ENCODE results near the gene TWF2.

Gene TWF2

GRCh38 chr3:52195291-52195597, 43.7 kb downstream of the TWF2 start:
- TF ChIP-seq CTCF (IDR thresholded peaks at IDR 0.05; ENCODE audit: insufficient read depth, low read length, poor library complexity, severe bottlenecking): no peak
- no peak for DNase-seq (ENCODE audit: extremely low read depth, insufficient read length)
- 0 out of 2 replicates have a peak, but pooled peaks cover under 1% of the 10 kb centered on the region for H3K36me3 ChIP-seq (ENCODE audit: control insufficient read depth, insufficient read depth, low read length)

GRCh38 chr3:52194485-52195290, 44.3 kb downstream of the TWF2 start:
- no peak for DNase-seq (ENCODE audit: extremely low read depth, insufficient read length)
- TF ChIP-seq CTCF (IDR thresholded peaks at IDR 0.05; ENCODE audit: insufficient read depth, low read length, poor library complexity, severe bottlenecking): no peak
- Histone ChIP-seq H3K27me3 (replicated peaks; ENCODE audit: control insufficient read depth, insufficient read depth, low read length) (no peaks in the 10 kb centered on the region), H3K4me3 (replicated peaks; ENCODE audit: low read depth, low read length) (no peak overlapping the region), H3K36me3 (ENCODE audit: control insufficient read depth, insufficient read depth, low read length) (no peaks in the 10 kb centered on the region)

More at GRCh38 chr3:52195291-52195597, 43.7 kb downstream of the TWF2 start:
- Histone ChIP-seq H3K4me3 (replicated peaks; ENCODE audit: low read depth, low read length) (no peak overlapping the region), H3K27me3 (replicated peaks; ENCODE audit: control insufficient read depth, insufficient read depth, low read length) (no peaks in the 10 kb centered on the region)

- H3K27me3 ChIP-seq (replicated peaks; ENCODE audit: control insufficient read depth, insufficient read depth, low read length): no peaks in the 10 kb centered on the region
- no peak for DNase-seq (ENCODE audit: extremely low read depth, insufficient read length)
- no peaks in the 10 kb centered on the region for H3K36me3 ChIP-seq (ENCODE audit: control insufficient read depth, insufficient read depth, low read length)
- no peak overlapping the region for H3K4me3 ChIP-seq (replicated peaks; ENCODE audit: low read depth, low read length)
- no peak for TF ChIP-seq CTCF (IDR thresholded peaks at IDR 0.05; ENCODE audit: insufficient read depth, low read length, poor library complexity, severe bottlenecking)
Measured at GRCh38 chr3:52193065-52193464, 45.9 kb downstream of the TWF2 start.

- no peak for TF ChIP-seq CTCF (IDR thresholded peaks at IDR 0.05; ENCODE audit: insufficient read depth, low read length, poor library complexity, severe bottlenecking)
- Histone ChIP-seq H3K4me3 (replicated peaks; ENCODE audit: low read depth, low read length) (no peak overlapping the region), H3K36me3 (ENCODE audit: control insufficient read depth, insufficient read depth, low read length) (no peaks in the 10 kb centered on the region), H3K27me3 (replicated peaks; ENCODE audit: control insufficient read depth, insufficient read depth, low read length) (no peaks in the 10 kb centered on the region)
- DNase-seq (ENCODE audit: extremely low read depth, insufficient read length): no peak
Measured at GRCh38 chr3:52191663-52192062, 47.3 kb downstream of the TWF2 start.

GRCh38 chr3:52190294-52191074, 48.5 kb downstream of the TWF2 start:
- Histone ChIP-seq H3K36me3 (ENCODE audit: control insufficient read depth, insufficient read depth, low read length) (no peaks in the 10 kb centered on the region), H3K27me3 (replicated peaks; ENCODE audit: control insufficient read depth, insufficient read depth, low read length) (no peaks in the 10 kb centered on the region), H3K4me3 (replicated peaks; ENCODE audit: low read depth, low read length) (no peak overlapping the region)
- no peak for TF ChIP-seq CTCF (IDR thresholded peaks at IDR 0.05; ENCODE audit: insufficient read depth, low read length, poor library complexity, severe bottlenecking)
- DNase-seq (ENCODE audit: extremely low read depth, insufficient read length): no peak
